GM21367 (cell line): ENCODE data around the gene HADHA.
"Not testable (repeated sequence)": the region's sequence is repeated elsewhere in the genome, so short reads cannot be mapped to it uniquely, and the experiment has no call there.

Experiments used
- ATAC-seq: cut with Tn5 transposase; IDR thresholded peaks from one replicate; pipeline ENCODE4 v1.9.1; 2021; ENCODE audit not compliant: unreplicated experiment

Gene HADHA

GRCh38 chr2:26176279-26176615 is 68.2 kb downstream of the HADHA start:
- no peak for ATAC-seq

- ATAC-seq: no peak
Measured at GRCh38 chr2:26175466-26176278, 68.8 kb downstream of the HADHA start.

- no peak for ATAC-seq
Measured at GRCh38 chr2:26174691-26175465, 69.6 kb downstream of the HADHA start.

GRCh38 chr2:26173776-26174482 is 70.5 kb downstream of the HADHA start:
- ATAC-seq: no peak

- no peak for ATAC-seq
Measured at GRCh38 chr2:26172871-26173775, 71.3 kb downstream of the HADHA start, which contains the start of gene GAREM2. GAREM2 (plus strand) TSS chr2:26173088; CDS start chr2:26173221, 133 bp downstream.

- ATAC-seq: no peak
Measured at GRCh38 chr2:26172189-26172870, 72.1 kb downstream of the HADHA start.

- no peak for ATAC-seq
Measured at GRCh38 chr2:26170795-26171194, 73.6 kb downstream of the HADHA start.

- no peak for ATAC-seq
Measured at GRCh38 chr2:26169681-26170414, 74.6 kb downstream of the HADHA start.

GRCh38 chr2:26169226-26169625 is 75.2 kb downstream of the HADHA start:
- ATAC-seq: no peak

GRCh38 chr2:26168785-26169184 is 75.6 kb downstream of the HADHA start:
- ATAC-seq: no peak

GRCh38 chr2:26166541-26166940 is 77.9 kb downstream of the HADHA start:
- ATAC-seq: not testable (repeated sequence)

- ATAC-seq: no peak
Measured at GRCh38 chr2:26165403-26165802, 79.0 kb downstream of the HADHA start.

- no peak for ATAC-seq
Measured at GRCh38 chr2:26164641-26165211, 79.7 kb downstream of the HADHA start.

- no peak for ATAC-seq
Measured at GRCh38 chr2:26164231-26164630, 80.2 kb downstream of the HADHA start.

- ATAC-seq: no peak
Measured at GRCh38 chr2:26162963-26163362, 81.5 kb downstream of the HADHA start.

GRCh38 chr2:26161926-26162325 is 82.5 kb downstream of the HADHA start:
- ATAC-seq: no peak

GRCh38 chr2:26157580-26157979 is 86.9 kb downstream of the HADHA start:
- ATAC-seq: no peak

GRCh38 chr2:26150243-26150642 is 94.2 kb downstream of the HADHA start:
- no peak for ATAC-seq

GRCh38 chr2:26148501-26148900 is 95.9 kb downstream of the HADHA start:
- no peak for ATAC-seq
